HG02938 (cell line): ENCODE results near the gene RAMP2.
"Not testable (repeated sequence)": the region's sequence is repeated elsewhere in the genome, so short reads cannot be mapped to it uniquely, and the experiment has no call there.

Experiments used
- ATAC-seq: cut with Tn5 transposase; IDR thresholded peaks from one replicate; pipeline ENCODE4 v1.9.1; 2021; ENCODE audit warnings: mild to moderate bottlenecking, moderate library complexity; ENCODE audit not compliant: unreplicated experiment

The RAMP2 gene

GRCh38 chr17:42768006-42768405 is 7.0 kb downstream of the RAMP2 start:
- not testable (repeated sequence) for ATAC-seq

- ATAC-seq: not testable (repeated sequence)
Measured at GRCh38 chr17:42769964-42770363, 8.9 kb downstream of the RAMP2 start.

- ATAC-seq: no peak
Measured at GRCh38 chr17:42772945-42773289, 11.9 kb downstream of the RAMP2 start.

GRCh38 chr17:42773290-42774035 is 12.4 kb downstream of the RAMP2 start, which contains the start of gene VPS25:
Gene VPS25, plus strand, starts transcription at chr17:42773449. Its CDS starts 27 bp downstream, at chr17:42773476.
- ATAC-seq: no peak

GRCh38 chr17:42774066-42774745 is 13.2 kb downstream of the RAMP2 start:
- no peak for ATAC-seq

- ATAC-seq: no peak
Measured at GRCh38 chr17:42775534-42776098, 14.6 kb downstream of the RAMP2 start.

- ATAC-seq: no peak
Measured at GRCh38 chr17:42778570-42778969, 17.5 kb downstream of the RAMP2 start.

GRCh38 chr17:42779304-42779935 is 18.4 kb downstream of the RAMP2 start:
- no peak for ATAC-seq

- ATAC-seq: no peak
Measured at GRCh38 chr17:42779936-42780850, 19.2 kb downstream of the RAMP2 start, which contains the start of gene WNK4. Gene WNK4, plus strand, starts transcription at chr17:42780610. Its CDS starts 89 bp downstream, at chr17:42780699.

- no peak for ATAC-seq
Measured at GRCh38 chr17:42780851-42781638, 20.0 kb downstream of the RAMP2 start.

GRCh38 chr17:42781639-42782165 is 20.7 kb downstream of the RAMP2 start:
- ATAC-seq: no peak

- ATAC-seq: no peak
Measured at GRCh38 chr17:42782166-42783061, 21.4 kb downstream of the RAMP2 start.

- ATAC-seq: no peak
Measured at GRCh38 chr17:42783062-42783790, 22.2 kb downstream of the RAMP2 start.

- no peak for ATAC-seq
Measured at GRCh38 chr17:42783791-42784138, 22.7 kb downstream of the RAMP2 start.

GRCh38 chr17:42784409-42784808 is 23.4 kb downstream of the RAMP2 start:
- ATAC-seq: no peak

GRCh38 chr17:42784811-42785592 is 24.0 kb downstream of the RAMP2 start:
- no peak for ATAC-seq

GRCh38 chr17:42787266-42787665 is 26.2 kb downstream of the RAMP2 start:
- no peak for ATAC-seq
